Gastrocnemius medialis (tissue), 4 donors: ENCODE measurements around the gene ABCG4.

Source experiments
- POLR2A ChIP-seq, 2 donors: fragments of 450-650 bp; IDR thresholded peaks; one replicate each; pipeline ENCODE4 v1.6.1; 2017; ENCODE audit warnings: antibody characterized with exemption in 2 of 2, mild to moderate bottlenecking in 2 of 2, moderate library complexity in 2 of 2
- TF ChIP-seq, protein P1 (sequence below), 5 experiments: fragments of 450-650 bp in 3 of 5; fragments of 200-600 bp in 2 of 5; sonication (generic) in 2 of 5; IDR thresholded peaks in 4 of 5; conservative IDR thresholded peaks in 1 of 5; 1 replicate in 4 of 5; 2 replicates in 1 of 5; pipeline ENCODE4 v1.5.1; 2016 to 2019; ENCODE audit warnings: antibody characterized with exemption in 5 of 5, mild to moderate bottlenecking in 3 of 5, moderate library complexity in 3 of 5

DNA sequence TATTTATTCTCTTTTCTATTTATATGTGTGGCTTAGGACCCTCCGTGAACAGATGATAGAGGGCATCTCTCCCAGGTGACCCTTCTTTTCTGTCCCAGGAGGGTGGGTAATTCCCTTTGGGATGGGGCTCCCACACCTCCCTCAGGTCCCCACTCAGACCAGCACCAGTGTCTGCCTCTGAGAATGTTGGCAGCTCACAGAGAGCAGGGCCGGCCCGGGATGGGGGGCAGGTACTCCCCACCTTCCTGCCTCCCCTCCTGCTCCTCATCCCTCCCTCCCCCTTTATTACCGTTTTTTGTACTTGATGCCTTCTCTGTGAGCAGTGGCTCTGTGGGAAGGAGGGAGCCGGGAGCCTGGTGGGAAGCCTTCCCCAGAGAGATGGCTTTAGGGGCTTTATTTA lies 32.3 kb upstream of the ABCG4 start:
- TF ChIP-seq, protein P1, sequence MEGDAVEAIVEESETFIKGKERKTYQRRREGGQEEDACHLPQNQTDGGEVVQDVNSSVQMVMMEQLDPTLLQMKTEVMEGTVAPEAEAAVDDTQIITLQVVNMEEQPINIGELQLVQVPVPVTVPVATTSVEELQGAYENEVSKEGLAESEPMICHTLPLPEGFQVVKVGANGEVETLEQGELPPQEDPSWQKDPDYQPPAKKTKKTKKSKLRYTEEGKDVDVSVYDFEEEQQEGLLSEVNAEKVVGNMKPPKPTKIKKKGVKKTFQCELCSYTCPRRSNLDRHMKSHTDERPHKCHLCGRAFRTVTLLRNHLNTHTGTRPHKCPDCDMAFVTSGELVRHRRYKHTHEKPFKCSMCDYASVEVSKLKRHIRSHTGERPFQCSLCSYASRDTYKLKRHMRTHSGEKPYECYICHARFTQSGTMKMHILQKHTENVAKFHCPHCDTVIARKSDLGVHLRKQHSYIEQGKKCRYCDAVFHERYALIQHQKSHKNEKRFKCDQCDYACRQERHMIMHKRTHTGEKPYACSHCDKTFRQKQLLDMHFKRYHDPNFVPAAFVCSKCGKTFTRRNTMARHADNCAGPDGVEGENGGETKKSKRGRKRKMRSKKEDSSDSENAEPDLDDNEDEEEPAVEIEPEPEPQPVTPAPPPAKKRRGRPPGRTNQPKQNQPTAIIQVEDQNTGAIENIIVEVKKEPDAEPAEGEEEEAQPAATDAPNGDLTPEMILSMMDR (IDR thresholded peaks at IDR 0.05 in 4 of 5, conservative IDR thresholded peaks at IDR 0.05 in 1 of 5): no peak
- TF ChIP-seq POLR2A (IDR thresholded peaks at IDR 0.05): no peak
